CD4-positive, alpha-beta T cell treated with Interleukin-4 for 1 hour (primary cell): Measurements from ENCODE around the gene ALS2.
"Not testable (repeated sequence)": the region's sequence is repeated elsewhere in the genome, so short reads cannot be mapped to it uniquely, and the experiment has no call there.

Experiments
- DNase-seq, 2 donors: peaks; one replicate each; pipeline ENCODE4 v3.0.0-alpha.2; 2020 to 2022

Gene ALS2

DNA sequence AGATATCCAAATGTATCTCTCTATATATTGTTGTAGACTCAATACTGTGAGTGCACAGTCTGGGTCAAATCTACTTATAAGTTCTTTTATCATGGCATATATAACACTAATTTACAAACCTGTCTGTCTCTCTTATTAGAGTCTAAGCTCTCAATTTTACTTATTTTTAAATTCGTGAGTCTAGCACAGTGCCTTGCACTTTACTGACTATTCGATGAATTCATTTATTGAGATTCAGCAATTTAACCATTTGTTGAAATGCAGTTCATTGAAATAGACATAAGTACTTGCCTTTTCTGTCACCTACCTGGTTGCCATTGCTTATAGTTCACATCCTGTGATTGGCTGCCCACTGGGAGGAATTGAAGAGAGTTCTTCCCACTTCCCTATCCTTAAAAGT, 10.3 kb upstream of the ALS2 start:
- no peak for DNase-seq

DNA sequence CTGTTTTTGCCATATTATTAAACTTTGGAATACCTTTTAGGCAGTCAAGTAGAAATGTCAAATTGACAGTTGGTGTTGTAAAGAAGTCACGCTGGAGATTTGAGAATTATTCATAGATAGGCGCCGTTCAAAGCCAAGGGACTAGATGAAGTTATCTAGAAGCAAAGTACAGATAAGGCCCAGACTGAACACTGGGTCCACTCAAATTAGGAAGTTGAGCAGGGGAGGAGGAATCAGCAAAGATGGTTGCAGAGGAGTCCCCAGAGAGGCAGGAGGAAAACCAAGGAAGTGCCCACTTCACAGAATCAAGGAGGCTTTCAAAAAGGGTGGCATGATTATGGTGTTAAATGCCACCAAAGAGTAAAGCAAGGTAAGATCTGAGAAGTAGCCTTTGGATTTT, 9.6 kb upstream of the ALS2 start:
- no peak for DNase-seq

- DNase-seq = no peak
These were observed 8.7 kb upstream of the ALS2 start for GRCh38 chr2:201789395-201789794.

- DNase-seq = no peak
These were observed 7.6 kb upstream of the ALS2 start for GRCh38 chr2:201788371-201788770.

GRCh38 chr2:201786471-201786870, 5.7 kb upstream of the ALS2 start:
- DNase-seq = no peak

DNA sequence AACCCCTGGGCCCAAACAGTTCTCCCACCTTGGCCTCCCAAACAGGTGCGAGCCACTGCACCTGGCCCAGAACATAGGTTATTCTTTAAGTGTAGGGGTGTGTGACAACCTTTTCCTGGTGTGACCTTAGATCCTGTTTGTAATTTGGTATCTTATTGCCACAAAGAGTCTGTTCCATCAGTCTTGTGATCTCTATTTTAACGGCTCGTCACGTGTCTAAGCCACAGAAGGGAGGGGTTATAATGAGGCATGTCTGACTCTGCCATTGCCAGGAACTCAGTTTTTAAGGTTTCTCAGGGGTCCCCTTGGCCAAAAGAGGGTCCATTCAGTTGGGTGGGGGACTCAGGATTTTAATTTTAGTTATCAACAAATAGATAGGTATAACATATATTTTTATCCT, 4.4 kb upstream of the ALS2 start:
- no peak for DNase-seq

- no peak for DNase-seq
These were observed 3.8 kb upstream of the ALS2 start for GRCh38 chr2:201784563-201784962.

GRCh38 chr2:201781557-201782051, 871 bp upstream of the ALS2 start:
- peak in 1 of 2 donors; percentile 7 for DNase-seq

GRCh38 chr2:201779901-201780673, 646 bp downstream of the ALS2 start:
- DNase-seq = no peak

- DNase-seq = no peak
These were observed 2.9 kb downstream of the ALS2 start for GRCh38 chr2:201777869-201778268.

DNA sequence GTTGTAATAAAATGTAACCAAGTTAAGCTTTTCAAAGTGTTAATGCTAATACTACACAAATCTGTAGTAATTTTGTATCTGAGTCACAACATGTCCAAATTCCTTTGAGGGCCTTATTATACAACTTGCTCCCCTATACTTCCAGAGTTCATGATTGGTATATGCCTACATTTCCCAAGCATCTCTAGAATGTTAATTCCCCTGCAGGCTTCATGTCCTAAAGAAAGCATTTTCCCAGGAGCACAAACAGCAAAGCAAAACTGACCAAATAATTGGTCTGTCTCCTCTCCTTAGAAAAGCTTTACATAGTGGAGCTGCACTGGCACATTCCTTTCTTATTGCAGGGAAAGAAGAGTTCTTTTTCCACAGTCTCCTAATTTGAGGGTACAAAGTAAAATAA, 3.7 kb downstream of the ALS2 start:
- DNase-seq = no peak

DNA sequence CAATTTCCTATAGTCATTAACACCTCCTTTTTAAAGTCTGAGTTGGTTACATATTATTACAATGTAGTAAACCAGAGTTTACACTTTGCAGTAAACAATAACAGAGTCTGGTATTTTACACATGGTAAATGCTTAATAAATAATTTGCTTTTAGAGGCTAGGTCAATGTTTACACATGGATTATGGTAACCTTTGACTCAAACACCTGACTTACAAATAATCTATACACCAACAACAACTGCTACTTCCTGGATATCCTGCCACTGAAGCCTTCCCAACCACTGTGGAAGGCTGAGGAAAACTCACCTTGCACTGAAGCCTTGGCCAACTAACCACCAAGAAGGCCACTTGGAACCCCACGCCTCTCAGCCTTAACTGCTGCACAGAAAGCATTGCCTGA, 5.4 kb downstream of the ALS2 start:
- no peak for DNase-seq

DNA sequence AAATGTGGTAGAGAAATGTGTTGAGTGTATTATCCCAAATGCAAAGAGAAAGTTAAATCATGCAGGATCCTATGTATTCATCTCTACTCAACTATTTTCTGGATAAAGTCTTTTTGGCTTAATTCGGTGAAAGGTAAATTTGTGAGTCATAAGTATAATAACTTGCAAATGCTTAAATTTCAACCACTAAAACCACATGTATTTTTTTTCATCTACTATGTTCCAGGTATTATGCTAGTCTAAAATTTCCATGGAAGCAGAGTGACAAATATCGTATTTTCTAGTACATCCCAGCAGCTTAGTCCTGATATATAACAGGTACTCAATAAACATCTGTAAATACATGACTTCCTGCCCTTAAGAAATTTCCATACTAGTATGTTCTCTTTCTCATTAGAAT, 6.2 kb downstream of the ALS2 start:
- DNase-seq = no peak

- DNase-seq = no peak
These were observed 6.7 kb downstream of the ALS2 start for GRCh38 chr2:201773990-201774389.

DNA sequence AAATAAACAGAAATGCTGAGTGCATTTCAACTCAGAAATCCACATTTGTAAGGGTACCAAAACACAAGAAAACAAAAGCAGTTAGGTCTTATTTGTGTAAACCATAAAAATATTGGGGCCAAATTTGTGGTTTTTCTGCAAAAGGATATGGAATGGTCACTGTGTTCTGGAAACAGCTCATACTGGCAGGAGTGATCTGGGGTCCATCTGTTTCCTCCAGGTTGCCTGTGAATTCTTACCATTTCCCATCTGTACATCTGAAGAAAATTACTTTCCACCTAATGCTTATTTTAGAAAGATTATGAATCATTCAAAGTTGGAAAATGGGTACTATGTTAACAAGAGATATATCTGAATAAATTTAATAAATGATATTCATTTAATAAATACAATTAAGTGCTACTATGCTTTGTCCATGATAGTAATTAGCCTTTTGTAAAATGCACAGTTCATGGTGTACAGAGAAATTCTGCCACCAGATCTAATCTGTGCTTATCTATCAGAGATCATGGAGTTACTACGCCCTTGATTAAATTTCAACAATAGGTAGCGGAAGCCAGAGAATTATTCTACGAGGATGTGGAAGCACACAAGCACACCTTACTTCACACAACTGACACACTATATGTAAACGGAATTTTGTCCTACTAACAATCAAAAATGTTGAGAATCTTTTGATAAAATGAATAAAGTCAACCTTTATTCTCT, 10.9 kb downstream of the ALS2 start:
- DNase-seq = no peak

- no peak for DNase-seq
These were observed 11.8 kb downstream of the ALS2 start for GRCh38 chr2:201768918-201769317.

DNA sequence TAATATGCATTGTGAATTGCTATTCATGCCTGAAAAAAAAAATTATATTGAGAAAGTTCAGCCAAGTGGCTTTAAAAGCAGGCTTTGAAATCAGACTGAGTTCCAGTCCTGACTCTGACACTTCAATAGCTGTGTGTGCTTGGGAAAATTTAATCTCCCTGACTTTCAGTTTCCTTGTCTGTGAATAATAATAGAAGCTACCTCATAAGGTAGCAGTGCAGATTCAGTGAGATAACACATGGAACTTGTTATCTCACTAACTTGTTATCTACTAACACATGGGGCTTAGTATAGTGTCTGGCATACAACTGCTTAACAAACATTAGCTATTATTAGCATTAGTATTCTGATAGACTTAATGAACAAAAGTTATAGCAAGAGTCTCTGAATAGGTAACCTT, 14.9 kb downstream of the ALS2 start:
- no peak for DNase-seq

DNA sequence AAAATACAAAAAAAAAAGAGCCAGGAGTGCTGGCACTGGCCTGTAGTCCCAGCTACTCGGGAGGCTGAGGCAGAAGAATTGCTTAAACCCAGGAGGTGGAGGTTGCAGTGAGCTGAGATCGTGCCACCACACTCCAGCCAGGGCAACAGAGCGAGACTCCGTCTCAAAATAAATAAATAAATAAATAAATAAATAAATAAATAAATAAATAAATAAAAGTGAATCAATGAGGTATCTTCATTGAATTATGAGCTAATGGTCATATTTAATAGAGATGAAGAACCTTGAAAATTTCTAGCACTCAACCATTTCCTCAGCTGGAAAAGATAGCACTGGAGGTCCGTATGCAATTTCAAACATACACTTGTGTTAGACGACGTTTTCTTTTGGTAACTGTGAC, 16.3 kb downstream of the ALS2 start:
- DNase-seq = not testable (repeated sequence)

DNA sequence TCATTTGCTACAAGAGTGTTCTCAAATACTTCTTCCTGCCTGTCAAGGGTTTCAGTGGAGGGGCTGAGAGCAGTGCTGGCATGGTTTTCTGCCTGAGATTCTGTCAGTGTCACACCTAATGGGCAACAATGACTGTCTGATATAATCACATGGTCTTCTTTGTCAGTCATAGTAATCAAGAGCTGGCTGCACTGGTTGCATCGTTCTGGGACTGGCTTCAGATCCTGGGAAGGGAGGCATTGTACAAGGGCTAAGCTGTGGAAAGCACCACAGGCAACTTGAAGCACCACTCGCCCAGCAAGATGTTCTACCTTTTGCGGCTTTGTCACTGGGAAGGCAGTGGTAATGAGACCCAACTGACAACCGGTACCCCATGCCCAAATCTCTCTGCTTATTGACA, 19.6 kb downstream of the ALS2 start:
- DNase-seq = no peak

- DNase-seq = no peak
These were observed 21.2 kb downstream of the ALS2 start for GRCh38 chr2:201759567-201759966.

- no peak for DNase-seq
These were observed 21.9 kb downstream of the ALS2 start for GRCh38 chr2:201758873-201759272.

DNA sequence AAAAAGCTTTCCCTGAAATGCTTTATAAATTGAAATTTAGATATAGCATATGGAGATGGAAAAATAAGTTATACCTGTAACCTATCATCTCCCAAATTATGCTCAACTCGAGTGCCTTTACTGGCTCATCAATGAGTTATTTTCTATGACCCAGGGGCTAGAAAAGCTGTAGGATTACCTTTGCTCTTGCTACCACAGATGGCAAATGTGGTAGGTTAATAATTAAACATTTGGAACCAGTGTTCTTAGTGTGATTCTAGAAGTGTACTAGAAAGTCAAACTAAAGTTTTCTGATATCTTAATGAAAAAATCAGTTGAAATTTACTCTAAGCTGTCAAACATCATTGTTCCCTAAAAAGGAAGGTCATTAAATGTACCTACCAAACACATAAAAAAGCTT, 22.5 kb downstream of the ALS2 start:
- no peak for DNase-seq

- no peak for DNase-seq
These were observed 25.9 kb downstream of the ALS2 start for GRCh38 chr2:201754717-201755415.

- DNase-seq = no peak
These were observed 29.2 kb downstream of the ALS2 start for GRCh38 chr2:201751566-201751965.
